Measurements from ENCODE around the gene TTC39B.
A peak's percentile ranks its signal among the peaks of the same experiment; 100 is the strongest.
"Not testable (repeated sequence)": the region's sequence is repeated elsewhere in the genome, so short reads cannot be mapped to it uniquely, and the experiment has no call there.

TTC39B gene

DNA sequence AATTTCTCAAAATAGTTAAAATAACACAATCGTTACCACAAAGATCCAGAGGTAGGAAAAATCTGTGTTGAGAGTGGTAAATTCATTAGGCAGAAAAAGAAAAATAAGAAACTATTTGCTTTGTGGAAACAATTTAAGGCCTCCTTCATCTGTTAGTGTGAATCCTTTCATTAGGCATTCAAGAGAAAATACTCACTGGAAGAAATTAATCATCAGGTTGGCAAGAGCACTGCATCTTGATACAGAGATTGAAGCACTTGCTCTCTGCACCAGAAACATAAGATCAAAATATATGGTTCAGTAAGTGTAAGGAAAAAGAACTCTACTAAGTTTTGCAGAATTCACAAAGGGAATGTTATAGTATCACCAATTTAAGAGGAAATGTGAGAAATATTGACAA, 44.4 kb downstream of the TTC39B start:
- DNase-seq = no peak

DNA sequence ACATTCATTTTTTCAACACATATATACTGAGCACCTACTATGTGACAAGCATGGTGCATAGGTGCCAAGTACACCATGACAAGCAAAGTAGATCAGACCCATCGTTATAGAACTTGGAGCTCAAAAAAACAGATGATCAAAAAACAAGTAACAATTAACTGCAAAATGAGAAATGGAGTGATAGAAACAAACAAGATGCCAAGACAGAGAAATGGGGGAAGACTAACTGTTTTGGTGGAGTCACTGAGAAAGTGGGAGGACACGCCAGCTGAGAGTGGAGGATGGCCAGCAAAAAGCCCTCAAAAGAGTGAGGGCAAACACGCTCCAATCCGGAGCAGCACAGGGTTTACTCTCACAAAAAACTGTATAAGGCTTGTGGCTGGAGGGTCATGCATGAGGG, 50.6 kb downstream of the TTC39B start:
- DNase-seq = no peak

DNA sequence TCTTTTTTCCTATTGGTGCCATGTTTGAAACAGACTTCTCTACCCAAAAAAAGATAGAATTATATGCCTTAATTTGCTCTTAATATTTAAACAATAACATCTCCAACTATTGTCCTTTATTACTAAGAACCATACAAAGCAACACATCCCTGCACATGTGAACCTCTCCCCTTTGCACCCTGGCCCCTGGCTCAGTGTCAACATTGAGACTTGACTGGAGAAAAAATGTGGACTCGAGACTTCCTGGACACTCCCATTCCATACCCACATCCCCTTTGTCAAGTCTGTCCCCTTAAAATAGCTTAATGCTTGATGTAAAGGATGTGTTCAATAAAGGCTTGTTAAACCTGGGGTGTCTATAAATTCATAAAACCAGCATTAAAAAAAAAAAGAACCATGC, 53.2 kb downstream of the TTC39B start:
- no peak for DNase-seq

DNA sequence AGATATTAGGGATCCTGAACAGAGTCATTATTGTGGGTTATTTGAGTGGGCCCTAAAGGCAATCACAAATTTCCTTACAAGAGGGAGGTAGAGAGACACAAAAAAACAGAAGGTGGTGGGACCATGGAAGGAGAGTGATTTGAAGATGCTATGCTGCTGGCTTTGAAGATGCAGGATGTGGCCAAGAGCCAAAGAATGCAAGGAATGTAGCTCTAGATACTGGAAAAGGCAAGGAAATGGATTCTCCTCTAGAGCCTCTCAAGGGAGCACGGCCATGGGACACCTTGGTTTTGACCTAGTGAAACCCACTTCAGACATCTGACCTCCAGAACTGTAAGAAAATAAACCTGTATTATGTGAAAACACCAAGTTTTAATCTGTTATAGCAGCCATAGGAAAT, 53.8 kb downstream of the TTC39B start:
- no peak for DNase-seq

DNA sequence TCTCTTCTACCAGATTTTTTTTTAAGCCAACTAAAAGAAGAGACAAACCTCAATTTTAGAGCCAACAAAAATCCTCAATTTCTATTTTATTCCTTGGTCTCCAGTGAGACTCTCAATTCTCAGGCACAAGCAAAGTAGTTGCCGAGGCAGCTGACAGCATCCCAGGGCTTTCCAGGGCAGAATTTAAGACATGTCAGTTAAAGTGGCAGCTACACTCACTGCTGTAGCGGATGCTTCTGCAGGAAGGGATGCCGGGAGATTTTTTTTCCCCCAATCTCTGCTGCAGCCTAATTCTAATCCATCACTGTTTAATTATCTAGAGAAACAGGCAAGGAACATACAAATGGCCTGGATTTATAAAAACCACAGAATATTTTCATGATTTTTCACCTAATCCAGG, 57.0 kb downstream of the TTC39B start:
- no peak for DNase-seq

DNA sequence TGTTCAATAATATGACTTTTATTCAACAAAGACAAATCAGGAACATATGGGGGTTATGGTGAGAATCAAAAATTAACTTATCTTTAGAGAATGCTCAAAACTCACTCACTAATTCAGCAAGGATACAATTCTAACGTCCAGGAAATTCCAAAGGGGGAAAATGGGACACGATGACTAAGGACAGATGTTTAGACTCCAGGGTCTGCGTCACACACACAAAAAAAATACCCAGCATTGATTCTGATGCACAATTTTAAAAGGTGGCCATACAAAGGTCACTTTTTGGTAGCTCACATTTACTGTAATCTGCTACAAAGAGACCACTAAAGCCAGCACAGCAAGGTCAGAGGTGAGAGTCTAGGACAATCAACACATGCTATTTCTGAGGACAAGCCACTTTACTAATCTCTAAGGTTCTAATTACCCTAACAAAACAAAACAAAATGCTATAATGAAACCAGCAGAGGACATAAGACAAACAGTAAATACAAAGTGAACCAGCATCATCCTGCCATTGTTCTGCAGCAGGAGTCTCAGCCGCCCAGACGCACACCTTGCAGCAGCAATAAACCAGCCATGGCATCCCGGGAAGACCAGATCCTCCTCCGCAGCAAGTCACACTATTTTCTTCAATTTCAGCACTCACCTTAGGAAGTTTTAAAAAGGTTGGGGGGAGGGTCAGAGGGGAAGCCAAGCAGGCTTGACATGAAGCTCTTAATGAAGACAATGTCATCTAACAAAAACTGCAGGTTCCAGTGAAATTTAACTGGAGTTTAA, 57.8 kb downstream of the TTC39B start:
- DNase-seq = no peak

DNA sequence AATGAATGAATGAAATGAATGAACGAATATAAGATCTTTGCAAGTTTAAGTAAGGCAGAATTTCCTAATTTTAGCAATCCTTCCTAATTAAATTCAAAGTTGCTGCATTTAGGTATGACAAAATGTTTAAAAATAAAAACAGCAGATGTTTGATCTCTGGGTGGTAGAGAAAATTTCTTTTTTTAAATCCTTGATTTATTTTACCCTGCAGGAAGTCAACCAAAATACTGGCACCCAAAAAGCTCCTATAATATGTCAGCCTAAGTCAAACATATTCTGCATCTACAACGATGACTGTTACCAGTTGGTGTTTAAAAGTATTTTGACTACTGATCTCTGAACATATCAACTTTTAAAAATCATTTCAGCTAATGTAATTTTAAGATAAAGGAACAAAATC, 58.4 kb downstream of the TTC39B start:
- DNase-seq = no peak

DNA sequence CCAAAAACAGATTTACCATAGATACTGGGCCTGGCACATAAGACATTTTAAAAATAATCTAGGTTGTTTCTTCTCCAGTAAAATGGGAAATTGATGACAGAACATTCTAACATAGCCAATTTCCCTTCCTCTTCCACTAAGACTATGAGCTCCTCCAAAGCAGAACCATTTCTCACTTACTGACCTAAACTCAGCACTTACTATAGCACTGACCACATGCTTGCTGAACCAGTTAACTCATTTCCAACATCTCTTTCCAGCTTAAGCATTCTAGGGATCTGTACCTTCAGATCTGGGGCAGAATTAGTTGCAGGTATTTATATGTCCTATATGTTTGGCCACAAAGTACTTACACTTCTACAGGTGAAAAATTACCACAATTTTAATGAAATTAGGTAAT, 58.9 kb downstream of the TTC39B start:
- DNase-seq = no peak

DNA sequence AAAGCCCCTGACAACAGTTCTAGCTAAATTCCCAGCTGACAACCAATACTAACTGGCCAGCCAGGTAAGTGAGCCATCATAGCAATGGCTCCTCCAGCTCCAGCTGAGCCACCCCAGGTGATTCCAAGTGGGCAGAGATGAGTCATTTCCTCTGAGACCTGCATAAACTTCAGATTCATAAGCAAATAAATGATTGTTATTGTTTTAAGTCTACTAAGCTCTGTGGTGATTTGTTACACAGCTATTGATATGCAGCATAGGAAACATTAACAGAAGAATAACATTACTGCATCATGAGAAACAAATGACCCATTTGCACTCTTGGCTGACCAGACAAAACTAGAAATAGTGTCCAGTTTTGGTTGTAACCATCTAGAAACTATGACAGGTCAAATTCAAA, 60.3 kb downstream of the TTC39B start:
- DNase-seq = no peak

DNA sequence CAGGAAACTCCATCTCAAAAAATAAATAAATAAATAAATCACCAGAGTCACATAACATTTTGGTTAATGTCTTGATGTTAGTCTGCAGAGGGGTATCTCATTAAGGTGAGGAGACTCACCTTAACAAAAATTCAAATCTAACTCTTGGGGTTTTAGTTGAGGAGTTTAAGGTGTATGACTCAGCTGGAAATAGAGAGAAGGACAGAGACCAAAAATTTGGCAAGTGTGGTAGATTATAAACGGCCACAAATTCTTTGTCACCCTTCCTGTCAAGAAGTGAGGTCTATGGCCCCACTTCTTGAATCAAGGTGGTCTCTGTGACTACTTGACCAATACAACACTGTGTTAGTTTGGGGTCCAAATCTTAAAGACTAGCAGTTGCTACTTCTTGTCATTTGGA, 60.8 kb downstream of the TTC39B start:
- no peak for DNase-seq

DNA sequence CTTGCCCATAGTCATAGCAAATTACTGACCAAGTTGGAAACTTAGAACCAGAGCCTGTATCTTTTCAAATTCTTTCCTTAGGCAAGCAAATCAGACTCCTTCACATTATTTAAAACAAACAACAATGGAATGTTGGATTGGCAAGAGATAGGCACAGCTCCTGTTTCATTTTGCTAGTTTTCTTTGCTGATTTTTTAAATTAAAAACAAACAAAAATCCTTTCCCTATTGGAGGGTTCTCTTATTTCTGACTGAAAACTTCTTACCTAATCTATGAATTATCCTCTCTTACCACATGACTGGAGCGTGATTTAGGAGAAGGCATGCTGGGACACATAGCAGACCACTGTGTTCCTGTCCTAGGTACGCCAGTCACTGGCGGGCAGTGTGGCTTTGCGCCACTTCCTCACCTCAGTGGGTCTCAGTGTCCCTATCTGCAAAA, 63.0 kb downstream of the TTC39B start:
- no peak for DNase-seq

DNA sequence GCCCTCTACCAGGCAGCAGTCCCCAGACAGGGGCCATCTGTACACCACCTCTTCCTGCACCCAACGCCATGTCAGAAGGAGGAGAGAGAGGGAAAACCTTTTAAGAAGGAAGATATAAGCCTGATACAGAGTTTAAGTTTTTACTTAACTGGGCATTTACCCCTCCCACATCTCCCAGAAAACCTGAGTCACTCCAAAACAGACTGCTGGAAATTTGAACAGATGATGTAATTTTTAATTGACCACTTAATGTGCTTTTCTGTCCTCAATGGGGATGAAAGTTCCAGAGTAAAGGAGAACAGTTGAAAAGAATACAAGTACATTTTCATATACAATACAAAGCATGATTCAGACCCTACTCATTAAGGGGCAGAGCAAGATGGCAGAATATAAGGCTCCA, 63.9 kb downstream of the TTC39B start:
- DNase-seq = no peak

DNA sequence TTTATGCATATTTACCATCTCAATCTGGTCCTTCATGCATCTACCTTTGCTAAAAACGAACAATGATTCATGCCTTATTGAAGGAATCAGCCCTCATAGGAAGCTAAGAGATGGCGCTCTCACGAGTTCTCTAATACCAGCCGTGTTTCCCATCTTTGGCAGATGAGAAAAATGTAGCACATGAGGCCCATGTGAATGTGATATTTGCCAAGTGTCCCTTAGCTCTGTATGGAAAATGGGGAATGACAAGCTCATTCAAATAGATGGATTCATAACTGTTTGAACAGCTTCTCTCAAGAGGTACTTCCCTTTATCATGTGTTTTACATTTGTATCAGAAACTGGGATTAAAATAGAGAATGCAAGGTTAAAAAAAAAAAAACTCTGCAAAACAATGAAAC, 66.1 kb downstream of the TTC39B start:
- no peak for DNase-seq

DNA sequence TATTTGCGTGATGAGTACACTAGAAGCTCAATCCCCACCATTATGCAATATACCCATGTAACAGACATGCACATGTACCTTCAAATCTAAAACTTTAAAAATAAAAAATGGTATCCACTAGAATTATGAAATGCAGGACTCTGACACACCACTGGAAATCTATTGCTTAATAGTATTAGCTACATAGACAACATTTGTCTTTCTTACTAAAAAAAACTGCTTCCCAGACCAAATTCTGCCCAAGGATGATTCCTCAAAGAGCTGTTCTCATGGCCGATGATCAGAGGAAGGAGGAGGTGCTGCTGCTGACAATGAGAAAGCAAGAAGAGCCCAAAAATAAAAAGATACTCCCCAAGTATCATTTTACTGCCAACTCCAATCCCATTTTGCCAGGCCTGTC, 67.2 kb downstream of the TTC39B start:
- no peak for DNase-seq

DNA sequence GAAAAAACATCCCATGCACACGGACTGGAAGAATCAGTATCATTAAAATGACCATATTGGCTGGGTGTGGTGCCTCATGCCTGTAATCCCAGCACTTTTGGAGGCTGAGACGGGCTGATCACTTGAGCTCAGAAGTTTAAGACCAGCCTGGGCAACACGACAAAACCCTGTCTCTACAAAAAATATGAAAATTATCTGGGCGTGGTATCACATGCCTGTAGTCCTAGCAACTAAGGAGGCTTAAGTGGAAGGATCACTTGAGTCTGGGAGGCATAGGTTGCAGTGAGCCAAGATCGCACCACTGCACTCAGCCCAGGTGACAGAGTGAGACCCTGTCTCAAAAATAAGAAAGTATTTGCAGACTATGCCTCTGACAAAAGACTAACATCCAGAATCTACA, 68.4 kb downstream of the TTC39B start:
- no peak for DNase-seq

DNA sequence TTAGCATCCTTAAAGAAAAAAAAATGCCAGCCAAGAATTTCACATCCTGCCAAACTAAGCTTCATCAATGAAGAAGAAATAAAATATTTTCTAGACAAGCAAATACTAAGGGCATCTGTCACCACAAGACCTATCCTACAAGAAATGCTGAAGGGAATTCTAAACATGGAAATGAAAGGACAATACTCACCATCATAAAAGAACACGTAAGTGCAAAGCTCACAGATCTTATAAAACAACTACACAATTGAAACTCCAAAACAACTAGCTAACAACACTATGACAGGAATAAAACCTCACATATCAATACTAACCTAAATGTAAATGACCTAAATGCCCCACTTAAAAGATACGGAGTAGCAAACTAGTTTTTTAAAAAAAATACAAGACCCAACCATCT, 71.4 kb downstream of the TTC39B start:
- no peak for DNase-seq

DNA sequence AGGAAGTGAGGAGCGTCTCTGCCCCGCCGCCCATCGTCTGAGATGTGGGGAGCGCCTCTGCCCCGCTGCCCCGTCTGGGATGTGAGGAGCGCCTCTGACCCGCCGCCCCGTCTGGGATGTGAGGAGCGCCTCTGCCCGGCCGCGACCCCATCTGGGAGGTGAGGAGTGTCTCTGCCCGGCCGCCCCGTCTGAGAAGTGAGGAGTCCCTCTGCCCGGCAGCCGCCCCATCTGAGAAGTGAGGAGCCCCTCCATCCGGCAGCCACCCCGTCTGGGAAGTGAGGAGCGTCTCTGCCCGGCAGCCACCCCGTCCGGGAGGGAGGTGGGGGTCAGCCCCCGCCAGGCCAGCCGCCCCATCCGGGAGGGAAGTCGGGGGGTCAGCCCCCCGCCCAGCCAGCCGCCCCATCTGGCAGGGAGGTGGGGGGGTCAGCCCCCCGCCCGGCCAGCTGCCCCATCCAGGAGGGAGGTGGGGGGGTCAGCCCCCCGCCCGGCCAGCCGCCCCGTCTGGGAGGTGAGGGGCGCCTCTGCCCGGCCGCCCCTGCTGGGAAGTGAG, 73.0 kb downstream of the TTC39B start:
- not testable (repeated sequence) for DNase-seq

DNA sequence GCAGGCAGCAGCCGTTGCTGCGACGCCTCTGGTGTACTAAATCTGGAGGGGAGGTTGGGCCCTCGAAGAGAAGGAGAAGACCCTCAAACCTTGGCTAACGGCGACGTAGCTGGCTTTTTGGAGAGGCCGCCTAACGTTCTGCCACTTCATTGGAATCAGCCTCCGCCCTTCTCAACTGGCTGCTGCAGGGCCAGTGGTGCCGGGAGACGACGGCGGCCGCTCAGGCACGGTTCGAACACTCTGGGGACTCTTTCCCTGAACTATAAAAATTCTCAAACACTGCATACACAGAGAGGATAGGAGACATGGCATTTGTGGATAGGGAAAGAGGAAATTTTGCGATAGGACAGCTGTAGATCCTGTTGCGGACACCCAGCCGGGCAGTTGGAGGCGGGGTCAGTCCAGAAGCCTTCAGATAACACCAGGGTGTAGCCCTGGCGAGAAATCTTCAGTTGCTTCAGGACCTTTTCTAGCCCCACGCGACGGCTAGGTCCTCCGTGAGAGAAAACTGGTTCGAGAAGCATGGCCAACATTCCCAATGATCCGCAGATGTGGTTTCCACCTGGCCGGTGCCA, 74.2 kb downstream of the TTC39B start:
- DNase-seq = not testable (repeated sequence)

DNA sequence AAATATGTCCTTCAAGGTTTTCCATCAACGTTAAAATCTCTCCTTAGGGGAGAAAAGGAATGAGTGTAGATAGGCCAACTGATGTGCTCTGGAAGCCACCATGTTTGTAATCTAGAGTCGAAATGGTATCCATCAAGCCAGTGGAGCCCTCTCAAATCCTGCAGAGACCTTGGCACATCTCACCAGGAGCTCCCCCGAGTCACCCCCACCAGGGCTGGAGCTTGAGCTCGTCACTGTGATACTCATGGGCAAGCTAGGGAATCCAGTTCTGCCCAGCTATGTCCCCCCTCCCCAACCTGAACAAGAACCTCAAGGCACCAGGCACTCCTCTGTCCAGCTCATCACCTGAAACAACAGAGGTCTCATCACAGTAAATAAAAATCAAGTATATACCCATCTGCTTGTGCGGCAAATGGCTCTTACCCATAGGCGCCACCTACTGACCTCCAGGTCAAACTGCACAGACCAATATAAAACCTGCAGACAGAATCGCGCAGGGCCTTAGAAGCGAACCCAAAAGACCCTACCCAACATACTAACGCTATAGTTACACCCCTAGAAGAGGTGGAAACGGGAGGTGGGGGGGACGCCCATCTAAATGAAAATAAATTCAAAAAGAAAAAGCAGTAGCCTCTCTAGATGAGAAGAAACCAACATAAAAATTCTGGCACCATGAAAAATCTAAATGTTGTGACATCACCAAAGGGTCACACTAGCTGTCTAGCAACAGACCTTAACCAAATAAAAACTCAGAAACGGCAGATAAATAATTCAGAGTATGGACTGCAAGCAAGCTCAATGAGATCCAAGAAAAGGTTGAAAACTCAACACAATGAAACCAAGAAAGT, 75.0 kb downstream of the TTC39B start:
- DNase-seq = peak; percentile 24

DNA sequence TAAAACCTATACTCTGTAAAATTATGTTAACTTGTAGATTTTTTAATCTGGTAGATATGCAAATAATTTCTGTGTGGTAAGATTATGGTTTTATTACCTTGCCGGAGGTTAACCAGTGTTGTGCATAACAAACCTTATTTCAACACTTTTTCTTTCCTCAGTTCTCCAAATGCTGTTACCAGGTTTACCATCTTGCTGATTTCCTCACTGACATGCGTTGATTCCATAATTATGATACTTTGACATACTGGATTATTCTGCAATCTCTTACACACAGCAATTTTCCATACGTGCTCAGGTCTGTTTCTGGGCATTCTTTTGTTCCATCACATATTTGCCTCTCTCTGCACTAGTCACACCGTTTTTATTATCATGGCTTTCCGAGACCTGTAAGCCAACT, 77.6 kb downstream of the TTC39B start:
- no peak for DNase-seq

DNA sequence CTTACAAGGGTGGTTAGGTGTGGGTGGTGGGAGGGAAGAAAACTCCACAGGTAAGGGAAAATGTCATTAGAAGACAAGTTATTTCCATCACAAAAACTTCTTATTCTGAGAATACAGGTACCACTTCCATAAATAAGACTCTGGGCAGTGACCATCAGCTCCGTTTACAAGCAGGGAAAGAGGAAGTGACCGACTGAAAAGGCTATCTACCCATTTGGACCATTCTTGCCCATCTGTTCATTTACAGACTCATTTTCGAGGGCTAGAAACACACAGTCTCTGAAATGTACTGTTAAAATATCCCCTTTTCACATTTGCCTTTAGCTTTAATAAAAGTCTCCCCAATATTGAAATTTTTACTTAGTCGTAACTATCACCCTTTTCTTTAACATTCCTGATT, 79.5 kb downstream of the TTC39B start:
- DNase-seq = no peak

DNA sequence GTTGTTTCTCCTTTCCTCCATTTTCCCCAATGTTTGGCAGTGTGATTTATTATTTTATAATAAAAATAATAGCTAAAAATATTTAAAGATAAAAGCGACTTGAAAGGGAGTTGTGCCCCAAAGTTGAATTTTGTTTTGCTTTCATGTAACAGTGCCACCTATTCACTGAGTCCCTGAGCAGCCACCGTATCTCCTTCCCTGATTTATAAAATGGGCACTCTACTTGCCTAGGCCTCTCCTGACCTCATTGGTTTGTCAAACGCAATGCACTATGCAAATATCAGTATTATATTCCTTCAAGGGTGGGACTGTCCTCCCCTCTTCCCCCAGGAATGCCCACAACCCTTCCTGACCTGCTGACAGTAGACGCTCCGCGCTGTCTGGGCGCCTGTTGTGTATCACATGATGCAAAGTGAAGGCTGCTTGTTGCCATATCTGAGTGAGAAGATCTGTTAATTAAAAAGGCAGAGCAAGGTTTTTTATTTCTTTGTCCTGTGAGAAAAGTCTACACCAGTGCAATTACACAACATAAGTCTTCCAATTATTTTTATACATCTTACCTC, 81.4 kb downstream of the TTC39B start:
- no peak for DNase-seq

DNA sequence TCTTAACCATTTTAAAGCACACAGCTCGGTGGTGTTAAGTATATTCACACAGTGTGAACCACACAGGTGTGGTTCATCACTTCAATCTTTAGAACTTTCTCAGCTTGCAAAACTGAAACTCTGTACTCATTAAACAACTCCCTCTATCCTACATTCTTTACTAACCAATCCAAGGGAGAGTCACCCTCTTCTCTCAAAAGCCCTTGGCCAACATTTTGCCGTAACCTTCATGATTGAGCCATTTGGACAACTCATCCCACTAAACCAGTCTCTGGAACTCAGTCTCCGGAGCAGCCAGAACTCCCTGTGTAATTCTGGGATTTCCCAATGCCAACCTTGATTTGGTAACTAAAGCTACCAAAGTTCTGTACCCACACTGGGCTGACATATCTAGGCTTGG, 84.7 kb downstream of the TTC39B start:
- no peak for DNase-seq

All from activated CD4-positive, alpha-beta T cell treated with anti-CD3 and anti-CD28 coated beads, Interleukin-2, Interleukin-6, amounts not matched to agents 100 ng/mL and 50 ng/mL, durations not matched to agents 16 hours and 8 hours (primary cell).